HG02981 (cell line): Measurements from ENCODE around the gene ALCAM.

Source experiments
- ATAC-seq: cut with Tn5 transposase; IDR thresholded peaks from one replicate; pipeline ENCODE4 v1.9.1; 2021; ENCODE audit warnings: mild to moderate bottlenecking, moderate library complexity; ENCODE audit not compliant: unreplicated experiment

The ALCAM gene

GRCh38 chr3:105366326-105367062 lies at the start of gene ALCAM:
Gene ALCAM (plus strand): TSS chr3:105366909.
- peak; percentile 54 for ATAC-seq

- no peak for ATAC-seq
Observed at GRCh38 chr3:105317841-105318240, 48.9 kb upstream of the ALCAM start.

GRCh38 chr3:105322570-105323273 lies 44.0 kb upstream of the ALCAM start:
- peak; percentile 97 for ATAC-seq

GRCh38 chr3:105323274-105323599 lies 43.5 kb upstream of the ALCAM start:
- ATAC-seq = no peak

GRCh38 chr3:105324951-105325350 lies 41.8 kb upstream of the ALCAM start:
- no peak for ATAC-seq

- ATAC-seq = no peak
Observed at GRCh38 chr3:105327662-105328337, 38.9 kb upstream of the ALCAM start.

GRCh38 chr3:105328338-105328730 lies 38.4 kb upstream of the ALCAM start:
- no peak for ATAC-seq

- ATAC-seq = no peak
Observed at GRCh38 chr3:105332961-105333360, 33.7 kb upstream of the ALCAM start.

- ATAC-seq = peak; percentile 71
Observed at GRCh38 chr3:105334138-105334882, 32.4 kb upstream of the ALCAM start.

GRCh38 chr3:105339946-105340345 lies 26.8 kb upstream of the ALCAM start:
- no peak for ATAC-seq

- ATAC-seq = no peak
Observed at GRCh38 chr3:105343991-105344390, 22.7 kb upstream of the ALCAM start.

- no peak for ATAC-seq
Observed at GRCh38 chr3:105345156-105345555, 21.6 kb upstream of the ALCAM start.

- peak; percentile 85 for ATAC-seq
Observed at GRCh38 chr3:105347625-105348302, 18.9 kb upstream of the ALCAM start.

GRCh38 chr3:105348307-105348706 lies 18.4 kb upstream of the ALCAM start:
- ATAC-seq = no peak

- no peak for ATAC-seq
Observed at GRCh38 chr3:105349684-105350387, 16.9 kb upstream of the ALCAM start.

- ATAC-seq = no peak
Observed at GRCh38 chr3:105351821-105352220, 14.9 kb upstream of the ALCAM start.

- no peak for ATAC-seq
Observed at GRCh38 chr3:105352976-105353375, 13.7 kb upstream of the ALCAM start.

GRCh38 chr3:105353485-105354161 lies 13.1 kb upstream of the ALCAM start:
- no peak for ATAC-seq

- no peak for ATAC-seq
Observed at GRCh38 chr3:105354429-105354828, 12.3 kb upstream of the ALCAM start.
